Activated T-cell treated with anti-CD3 and anti-CD28 coated beads, Interleukin-2, amount 50 U/mL, for 24 hours (primary cell): ENCODE data around the gene NSMF.

Experiments used
- DNase-seq: peaks from one replicate; pipeline ENCODE4 v3.0.0-alpha.2; 2020
- H3K27ac Mint-ChIP-seq: 2 replicates; pipeline ENCODE4 v1.8.0; 2020; ENCODE audit warnings: mild to moderate bottlenecking, mixed read lengths
- H3K27me3 Mint-ChIP-seq: 2 replicates; pipeline ENCODE4 v1.8.0; 2020; ENCODE audit warnings: mixed read lengths
- H3K36me3 Mint-ChIP-seq: 2 replicates; pipeline ENCODE4 v1.8.0; 2020; ENCODE audit warnings: low read depth, mixed read lengths
- H3K4me1 Mint-ChIP-seq: 2 replicates; pipeline ENCODE4 v1.8.0; 2020; ENCODE audit warnings: low read depth, mixed read lengths
- H3K4me3 Mint-ChIP-seq: 2 replicates; pipeline ENCODE4 v1.8.0; 2020; ENCODE audit warnings: mild to moderate bottlenecking, moderate library complexity, mixed read lengths
- H3K9me3 Mint-ChIP-seq: 2 replicates; pipeline ENCODE4 v1.8.0; 2020; ENCODE audit warnings: mixed read lengths

Gene NSMF

DNA sequence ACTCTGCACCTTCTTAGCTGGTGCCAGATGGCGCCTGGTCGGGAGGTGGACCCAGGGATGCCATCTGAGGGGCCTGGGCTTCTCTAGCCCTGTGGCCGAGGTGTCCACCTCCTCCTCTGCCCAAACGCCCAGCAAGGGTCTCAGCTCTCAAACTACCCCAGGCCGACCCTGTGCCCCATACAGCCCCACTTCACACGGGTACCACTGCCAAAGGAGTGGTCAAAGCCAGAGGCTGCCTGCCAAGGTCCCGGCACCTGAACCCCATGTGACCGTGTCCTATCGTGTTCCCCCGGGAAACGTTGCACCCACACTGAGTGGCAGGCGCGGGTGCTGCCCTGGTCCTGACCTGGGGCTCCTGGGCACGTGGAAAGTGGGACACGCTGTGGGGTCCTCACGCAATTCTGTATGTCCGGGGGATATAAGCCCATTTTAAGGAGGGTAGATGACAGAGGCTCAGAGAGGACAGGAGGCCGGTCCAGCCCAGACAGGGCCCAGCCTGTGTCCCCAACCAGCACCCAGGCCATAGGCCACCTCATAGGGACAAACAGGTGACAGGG, 19.9 kb downstream of the NSMF start:
- H3K4me3 Mint-ChIP-seq: no peak overlapping the region
- H3K4me1 Mint-ChIP-seq: peaks cover 2% of the 10 kb centered on the region
- no peaks in the 10 kb centered on the region for H3K36me3 Mint-ChIP-seq
- no peaks in the 10 kb centered on the region for H3K9me3 Mint-ChIP-seq
- DNase-seq: no peak
- no peak overlapping the region for H3K27ac Mint-ChIP-seq
- H3K27me3 Mint-ChIP-seq: peaks cover 15% of the 10 kb centered on the region

DNA sequence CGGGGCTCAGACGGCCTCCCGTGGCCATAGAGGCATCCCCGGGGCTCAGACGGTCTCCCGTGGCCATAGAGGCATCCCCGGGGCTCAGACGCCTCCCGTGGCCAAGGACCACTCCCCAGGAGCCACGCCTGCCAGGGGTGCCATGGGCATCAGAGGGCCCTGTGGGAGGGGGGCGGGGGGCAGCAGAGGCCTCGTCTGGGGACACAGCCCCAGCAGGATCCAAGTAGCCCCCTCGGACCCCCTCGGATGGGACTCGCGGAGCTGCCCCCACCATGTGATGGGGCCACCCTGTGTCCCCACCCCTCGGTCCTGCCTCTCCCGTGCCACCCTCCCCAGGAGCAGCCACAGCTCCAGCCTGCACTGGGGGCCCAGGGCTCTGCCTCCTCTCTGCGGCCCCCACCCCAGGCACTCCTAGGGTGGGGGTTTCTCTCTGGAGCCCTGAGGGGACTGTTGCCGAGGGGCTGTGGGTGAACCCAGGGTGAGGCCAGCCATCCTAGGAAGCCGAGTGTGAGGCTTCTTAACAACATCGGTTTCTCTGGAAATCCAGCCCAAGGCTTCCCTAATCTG, 20.5 kb downstream of the NSMF start:
- DNase-seq: no peak
- H3K4me3 Mint-ChIP-seq: no peak overlapping the region
- no peak overlapping the region for H3K27ac Mint-ChIP-seq
- H3K27me3 Mint-ChIP-seq: peaks cover 13% of the 10 kb centered on the region
- no peaks in the 10 kb centered on the region for H3K36me3 Mint-ChIP-seq
- no peaks in the 10 kb centered on the region for H3K9me3 Mint-ChIP-seq
- H3K4me1 Mint-ChIP-seq: peaks cover 2% of the 10 kb centered on the region

DNA sequence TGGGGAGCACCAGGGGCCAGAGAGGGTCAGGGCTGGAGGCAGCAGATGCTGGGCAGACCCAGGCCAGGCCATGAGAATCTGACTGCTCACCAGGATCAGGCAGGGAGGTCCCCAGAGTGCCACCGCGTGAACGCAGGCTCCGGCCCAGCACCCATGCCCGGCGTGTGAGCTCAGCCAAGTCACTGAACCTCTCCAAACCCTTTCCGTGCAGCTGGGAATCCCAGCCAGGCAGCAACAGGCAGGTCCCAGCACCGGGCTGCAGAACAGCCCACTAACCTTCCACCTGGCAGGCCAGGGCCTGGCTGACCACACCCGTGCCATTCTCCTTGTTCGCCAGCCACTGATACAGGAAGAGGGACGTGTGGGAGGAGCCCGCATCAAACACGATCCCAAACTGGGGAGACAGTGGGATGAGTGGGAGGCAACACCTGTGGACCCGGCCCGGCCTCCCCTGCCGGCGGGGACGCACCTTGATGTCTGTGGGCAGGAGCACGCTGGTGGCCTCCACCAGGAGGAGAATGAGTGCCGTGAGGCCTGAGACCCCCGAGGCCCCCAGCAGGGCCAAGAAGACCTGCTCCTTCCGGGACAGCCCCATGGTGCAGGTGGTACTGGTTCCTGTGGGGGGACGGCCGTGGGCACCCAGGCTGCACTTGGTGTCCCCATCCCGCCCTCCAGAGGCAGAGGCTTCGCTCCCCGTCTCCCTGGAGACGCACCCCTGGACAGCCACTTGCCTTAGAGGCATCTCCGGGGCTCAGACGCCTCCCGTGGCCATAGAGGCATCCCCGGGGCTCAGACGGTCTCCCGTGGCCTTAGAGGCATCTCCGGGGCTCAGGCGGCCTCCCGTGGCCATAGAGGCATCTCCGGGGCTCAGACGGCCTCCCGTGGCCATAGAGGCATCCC, 21.2 kb downstream of the NSMF start:
- Mint-ChIP-seq H3K36me3 (no peaks in the 10 kb centered on the region), H3K4me3 (no peak overlapping the region), H3K27ac (no peak overlapping the region), H3K4me1 (peaks cover 2% of the 10 kb centered on the region), H3K27me3 (peaks cover 9% of the 10 kb centered on the region), H3K9me3 (no peaks in the 10 kb centered on the region)
- no peak for DNase-seq

DNA sequence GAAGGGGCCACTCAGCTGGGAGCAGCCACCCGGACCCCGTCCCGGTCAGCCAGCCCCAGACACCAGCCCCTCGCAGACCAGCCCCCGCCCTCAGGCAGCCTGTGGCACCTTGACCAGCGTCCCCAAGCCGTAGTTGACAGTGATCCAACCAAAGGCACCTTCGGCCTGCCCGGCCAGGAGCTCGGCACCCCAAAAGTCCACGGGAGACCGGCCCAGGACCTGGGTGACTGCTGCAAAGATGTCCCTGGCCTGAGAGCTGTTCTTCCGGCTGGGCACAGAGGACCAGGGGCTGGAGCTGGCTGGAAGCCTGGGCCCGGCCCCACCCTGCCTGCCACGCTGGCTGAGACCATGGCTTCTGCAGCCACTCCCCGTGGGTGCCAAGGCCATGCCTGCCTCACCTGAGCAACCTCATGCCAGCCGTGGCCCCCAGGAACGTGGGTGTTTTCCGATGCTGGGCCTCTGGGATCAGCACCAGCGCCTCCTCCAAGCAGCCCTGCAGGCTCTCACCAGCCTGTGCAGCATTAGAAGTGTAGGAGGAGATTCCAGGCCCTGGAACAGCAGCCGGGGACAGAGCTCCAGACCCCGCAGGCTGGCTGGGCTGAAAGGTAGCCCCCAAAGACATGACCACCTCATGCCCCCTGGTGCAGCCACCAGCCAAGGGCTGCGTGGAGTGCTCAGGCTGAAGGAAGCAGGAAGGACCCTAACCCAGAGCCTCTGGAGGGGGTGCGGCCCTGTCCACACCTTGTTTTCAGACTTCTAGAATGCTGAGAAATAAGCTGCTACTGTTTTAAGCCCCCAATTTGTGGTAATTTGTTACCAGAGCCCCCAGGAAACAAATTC, 22.2 kb downstream of the NSMF start:
- no peak overlapping the region for H3K4me3 Mint-ChIP-seq
- H3K4me1 Mint-ChIP-seq: peaks cover 2% of the 10 kb centered on the region
- no peaks in the 10 kb centered on the region for H3K9me3 Mint-ChIP-seq
- no peaks in the 10 kb centered on the region for H3K36me3 Mint-ChIP-seq
- DNase-seq: no peak
- peaks cover 2% of the 10 kb centered on the region for H3K27me3 Mint-ChIP-seq
- no peak overlapping the region for H3K27ac Mint-ChIP-seq

DNA sequence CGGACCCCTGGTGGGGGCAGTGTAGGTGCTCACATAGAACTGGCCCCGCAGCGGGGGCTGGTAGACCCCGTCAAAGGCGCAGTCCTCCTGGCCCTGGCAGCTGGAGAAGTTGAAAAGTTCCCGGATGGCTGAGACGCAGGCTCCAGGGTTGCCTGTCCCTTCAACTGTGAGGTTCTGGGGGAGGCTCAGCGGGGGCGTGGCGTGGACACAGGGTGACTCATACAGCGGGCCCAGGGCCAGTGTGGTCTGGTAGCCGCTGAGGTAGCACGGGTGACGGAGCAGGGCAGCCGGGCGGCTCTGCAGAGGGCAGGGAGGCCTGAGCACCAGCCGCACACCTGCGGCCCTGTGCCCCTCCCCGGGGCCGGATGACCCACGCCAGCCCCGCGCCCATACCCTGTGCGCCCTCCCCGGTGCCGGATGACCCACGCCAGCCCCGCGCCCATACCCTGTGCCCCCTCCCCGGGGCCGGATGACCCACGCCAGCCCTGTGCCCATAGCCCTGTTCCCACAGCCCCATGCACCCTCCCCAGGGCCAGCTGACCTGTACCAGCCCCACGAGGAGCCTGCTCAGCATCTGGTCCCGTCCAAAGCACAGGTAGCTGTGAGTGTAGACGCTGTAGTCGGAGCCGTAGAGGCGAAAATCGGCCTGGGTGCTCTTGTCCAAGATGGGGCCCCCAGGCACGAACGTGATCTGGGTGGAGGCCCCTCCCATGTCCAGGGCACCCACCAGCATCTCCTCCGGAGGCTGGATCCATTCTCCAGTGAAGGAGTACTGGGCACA, 23.0 kb downstream of the NSMF start:
- H3K36me3 Mint-ChIP-seq: no peaks in the 10 kb centered on the region
- no peak for DNase-seq

DNA sequence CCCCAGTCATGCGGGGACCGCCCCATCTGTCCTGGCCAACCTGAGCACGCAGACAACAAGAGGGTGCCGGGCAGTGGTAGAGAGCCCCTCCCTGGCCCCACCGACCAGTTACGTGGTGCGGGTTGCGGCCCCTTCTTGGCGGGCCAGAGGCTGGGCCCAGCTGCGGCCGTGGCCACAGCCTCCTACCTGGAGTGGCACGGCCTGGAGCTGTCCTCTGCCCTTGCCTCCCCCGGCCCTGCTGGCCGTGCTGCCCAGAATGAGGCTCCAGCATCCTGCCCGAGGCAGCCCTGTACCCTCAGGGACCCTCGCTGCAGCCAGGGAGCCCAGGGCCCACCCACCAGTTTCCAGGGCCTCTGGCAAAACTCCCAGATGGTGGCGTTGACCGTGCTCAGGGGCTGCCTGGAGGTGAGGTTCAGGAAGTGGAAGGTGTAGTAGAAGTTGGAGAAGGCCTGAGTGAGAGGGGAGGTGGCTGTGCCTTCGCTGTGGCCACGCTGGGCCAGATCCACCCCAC, 23.7 kb downstream of the NSMF start:
- DNase-seq: no peak
- Mint-ChIP-seq H3K27me3 (no peaks in the 10 kb centered on the region), H3K36me3 (no peaks in the 10 kb centered on the region), H3K4me3 (no peak overlapping the region), H3K27ac (no peak overlapping the region), H3K4me1 (no peaks in the 10 kb centered on the region), H3K9me3 (no peaks in the 10 kb centered on the region)

More for the DNA sequence above, 23.0 kb downstream of the NSMF start:
- no peaks in the 10 kb centered on the region for H3K4me1 Mint-ChIP-seq
- no peaks in the 10 kb centered on the region for H3K9me3 Mint-ChIP-seq
- H3K27me3 Mint-ChIP-seq: no peaks in the 10 kb centered on the region
- no peak overlapping the region for H3K4me3 Mint-ChIP-seq
- H3K27ac Mint-ChIP-seq: no peak overlapping the region

DNA sequence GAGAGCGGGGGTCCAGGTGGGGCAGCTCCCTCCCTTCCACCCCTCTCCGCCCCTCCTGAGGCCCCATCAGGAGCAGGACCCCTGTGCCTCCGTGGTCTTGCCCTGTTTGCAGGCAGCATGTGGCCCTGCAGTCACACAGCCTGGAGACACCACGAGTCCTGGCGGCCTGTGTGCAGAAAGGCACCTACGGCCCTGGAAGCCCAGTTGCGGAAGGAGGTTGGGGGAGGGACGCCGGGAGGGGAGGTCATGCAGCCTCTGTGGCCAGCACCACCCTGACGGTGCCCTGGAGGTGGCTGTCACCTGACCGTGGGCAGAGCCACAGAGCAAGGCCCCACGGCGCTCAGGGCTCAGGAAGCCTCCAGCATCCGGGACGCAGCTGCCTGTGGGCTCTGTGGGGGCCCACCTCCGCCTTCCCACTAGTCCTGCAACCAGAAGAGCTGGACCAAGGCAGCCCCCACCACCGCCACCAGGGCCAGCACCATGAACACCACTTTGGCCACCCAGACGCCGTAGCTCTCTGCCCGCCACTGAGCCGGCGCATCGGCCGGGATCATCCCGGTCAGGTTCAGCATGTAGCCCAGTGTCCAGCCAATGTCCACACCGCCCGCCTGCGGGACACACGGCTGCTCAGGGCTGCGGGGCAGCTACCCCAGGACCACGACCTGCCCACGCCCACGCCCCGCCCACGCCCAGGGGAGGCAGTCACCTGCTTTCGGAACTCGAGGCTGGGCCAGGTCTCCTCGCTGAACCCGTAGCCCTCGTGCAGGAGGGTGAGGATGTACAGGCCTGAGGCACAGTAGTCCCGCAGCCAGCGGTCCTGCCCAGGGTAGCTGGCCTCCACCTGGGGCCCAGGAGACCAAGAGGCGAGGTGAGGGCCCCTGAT, 24.4 kb downstream of the NSMF start:
- Mint-ChIP-seq H3K27ac (no peak overlapping the region), H3K4me3 (no peak overlapping the region), H3K27me3 (no peaks in the 10 kb centered on the region), H3K36me3 (no peaks in the 10 kb centered on the region), H3K4me1 (no peaks in the 10 kb centered on the region), H3K9me3 (no peaks in the 10 kb centered on the region)
- DNase-seq: no peak

DNA sequence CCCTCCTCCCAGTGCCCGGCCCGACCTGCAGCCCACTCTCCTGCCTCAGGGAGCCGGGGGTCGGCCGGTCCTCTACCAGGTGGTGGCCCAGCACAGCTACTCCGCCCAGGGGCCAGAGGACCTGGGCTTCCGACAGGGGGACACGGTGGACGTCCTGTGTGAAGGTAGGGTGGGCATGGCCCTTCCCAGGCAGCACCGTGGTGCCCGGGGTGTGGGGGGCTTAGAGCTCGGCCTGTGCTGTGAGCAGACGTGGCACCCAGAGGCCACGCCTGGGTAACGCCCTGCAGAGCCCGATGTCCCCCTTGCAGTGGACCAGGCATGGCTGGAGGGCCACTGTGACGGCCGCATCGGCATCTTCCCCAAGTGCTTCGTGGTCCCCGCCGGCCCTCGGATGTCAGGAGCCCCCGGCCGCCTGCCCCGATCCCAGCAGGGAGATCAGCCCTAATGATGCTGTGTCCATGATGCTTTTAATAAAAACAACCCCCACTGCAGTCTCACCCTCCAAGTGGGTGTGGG, 25.2 kb downstream of the NSMF start:
- Mint-ChIP-seq H3K4me3 (no peak overlapping the region), H3K9me3 (no peaks in the 10 kb centered on the region)
- no peak for DNase-seq

DNA sequence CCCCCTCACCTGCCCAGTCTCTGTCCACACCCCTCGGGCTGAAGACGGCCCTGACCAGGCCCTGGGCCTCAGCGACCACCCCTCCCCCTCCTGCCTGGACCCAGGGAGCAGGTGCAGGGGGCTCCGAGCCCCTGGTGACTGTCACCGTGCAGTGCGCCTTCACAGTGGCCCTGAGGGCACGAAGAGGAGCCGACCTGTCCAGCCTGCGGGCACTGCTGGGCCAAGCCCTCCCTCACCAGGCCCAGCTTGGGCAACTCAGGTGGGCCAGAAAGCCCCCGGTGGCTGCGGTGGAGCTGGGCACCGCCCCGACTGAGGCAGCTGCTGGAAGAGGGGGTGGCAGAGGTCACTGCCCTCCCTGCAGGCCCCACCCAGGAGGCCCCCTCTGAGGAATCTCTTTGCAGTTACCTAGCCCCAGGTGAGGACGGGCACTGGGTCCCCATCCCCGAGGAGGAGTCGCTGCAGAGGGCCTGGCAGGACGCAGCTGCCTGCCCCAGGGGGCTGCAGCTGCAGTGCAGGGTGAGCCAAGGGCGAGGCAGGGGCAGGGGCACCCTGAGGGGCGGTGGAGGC, 25.7 kb downstream of the NSMF start:
- no peak overlapping the region for H3K27ac Mint-ChIP-seq
- no peaks in the 10 kb centered on the region for H3K36me3 Mint-ChIP-seq
- DNase-seq: no peak
- H3K4me3 Mint-ChIP-seq: no peak overlapping the region
- H3K9me3 Mint-ChIP-seq: no peaks in the 10 kb centered on the region
- H3K4me1 Mint-ChIP-seq: no peaks in the 10 kb centered on the region
- no peaks in the 10 kb centered on the region for H3K27me3 Mint-ChIP-seq

More for the DNA sequence above, 25.2 kb downstream of the NSMF start:
- Mint-ChIP-seq H3K36me3 (no peaks in the 10 kb centered on the region), H3K27me3 (no peaks in the 10 kb centered on the region), H3K4me1 (no peaks in the 10 kb centered on the region), H3K27ac (no peak overlapping the region)

DNA sequence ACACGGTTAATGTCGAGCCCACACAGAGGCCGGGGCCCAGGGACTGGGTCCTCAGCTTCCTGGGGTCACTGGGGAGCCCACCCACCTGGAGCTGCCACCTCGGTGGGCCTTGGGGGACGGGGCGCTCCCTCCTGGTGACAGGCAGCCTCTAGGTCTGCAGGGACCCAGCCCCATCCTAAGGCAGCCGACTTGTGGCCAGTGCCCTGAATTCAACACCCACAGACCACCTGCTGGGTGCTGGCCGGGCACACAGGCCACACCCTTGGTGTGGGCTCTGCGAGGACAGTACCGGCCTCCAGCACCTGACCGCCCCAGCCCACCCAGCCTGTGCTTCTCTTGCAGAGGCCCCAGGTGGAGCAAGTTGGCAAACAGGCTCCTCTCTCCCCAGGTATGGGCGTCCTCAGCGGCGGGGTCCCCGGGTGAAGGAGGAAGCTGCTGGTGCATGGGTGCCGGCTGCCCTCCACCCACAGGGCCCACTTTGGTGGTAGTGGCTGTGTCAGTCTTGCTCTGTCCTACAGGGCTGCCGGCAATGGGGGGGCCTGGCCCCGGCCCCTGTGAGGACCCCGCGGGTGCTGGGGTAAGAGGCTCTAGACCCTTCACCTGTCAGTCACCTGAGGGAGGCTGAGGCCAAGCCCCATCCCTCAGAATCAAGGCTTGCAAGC, 26.3 kb downstream of the NSMF start:
- no peak for DNase-seq
- H3K27me3 Mint-ChIP-seq: no peaks in the 10 kb centered on the region
- H3K4me3 Mint-ChIP-seq: no peak overlapping the region
- no peaks in the 10 kb centered on the region for H3K36me3 Mint-ChIP-seq
- H3K27ac Mint-ChIP-seq: no peak overlapping the region
- H3K4me1 Mint-ChIP-seq: no peaks in the 10 kb centered on the region
- no peaks in the 10 kb centered on the region for H3K9me3 Mint-ChIP-seq

DNA sequence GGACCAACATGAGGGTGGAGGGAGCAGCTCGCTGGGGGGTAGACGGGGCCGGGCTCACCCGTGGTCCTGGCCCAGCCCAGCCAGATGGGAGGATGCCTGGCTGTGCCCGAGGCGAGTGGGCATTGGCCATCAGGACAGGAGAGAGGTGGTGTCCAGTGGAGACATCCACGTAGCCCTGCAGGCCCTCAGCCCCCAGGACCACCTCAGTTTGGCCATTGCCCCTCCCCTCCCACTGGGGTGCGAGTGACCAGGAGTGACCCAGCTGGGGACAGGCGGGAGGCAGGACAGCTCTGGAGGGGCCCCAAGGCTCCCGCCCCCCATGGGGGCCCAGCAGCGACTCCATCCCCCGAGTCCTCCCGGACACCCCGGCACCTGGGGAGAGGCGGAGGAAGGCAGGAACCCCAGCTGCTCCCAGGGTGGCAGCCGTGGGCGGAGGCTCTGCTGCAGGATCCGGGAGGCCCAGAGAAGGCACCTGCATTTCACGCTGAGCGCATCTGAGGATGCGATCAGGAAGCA, 27.7 kb downstream of the NSMF start:
- Mint-ChIP-seq H3K4me3 (no peak overlapping the region), H3K27me3 (no peaks in the 10 kb centered on the region), H3K4me1 (no peaks in the 10 kb centered on the region), H3K27ac (no peak overlapping the region), H3K9me3 (no peaks in the 10 kb centered on the region), H3K36me3 (no peaks in the 10 kb centered on the region)
- no peak for DNase-seq

DNA sequence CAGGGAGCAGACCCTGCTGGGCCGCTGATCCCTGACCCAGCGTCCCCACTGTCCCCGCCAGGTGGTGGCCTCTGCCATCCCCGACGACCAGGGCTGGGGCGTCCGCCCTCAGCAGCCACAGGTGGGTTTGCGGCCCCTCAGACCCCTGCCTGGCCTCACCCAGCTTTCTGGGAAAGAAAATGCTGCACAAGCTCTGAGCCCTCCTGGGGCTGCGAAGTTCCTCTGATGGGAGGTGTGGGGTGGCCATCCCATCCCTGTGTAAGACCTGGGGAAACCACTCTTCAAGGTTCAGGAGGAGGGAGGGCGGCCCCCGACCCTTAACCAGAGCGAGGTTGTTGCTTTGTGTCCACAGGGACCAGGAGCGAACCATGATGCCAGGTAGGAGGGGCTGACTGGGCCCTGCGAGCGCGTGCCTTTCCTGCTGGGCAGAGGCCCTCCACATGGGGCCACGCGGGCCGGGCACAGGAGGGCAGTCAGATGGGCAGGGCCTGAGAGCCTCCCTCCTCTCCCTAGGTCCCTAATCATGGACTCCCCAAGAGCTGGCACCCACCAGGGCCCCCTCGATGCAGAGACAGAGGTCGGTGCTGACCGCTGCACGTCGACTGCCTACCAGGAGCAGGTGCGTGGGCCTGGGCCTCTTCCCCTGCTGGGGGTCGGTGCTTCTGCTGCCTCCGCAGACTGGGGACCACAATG, 28.3 kb downstream of the NSMF start:
- Mint-ChIP-seq H3K36me3 (no peaks in the 10 kb centered on the region), H3K9me3 (no peaks in the 10 kb centered on the region), H3K4me3 (no peak overlapping the region), H3K4me1 (no peaks in the 10 kb centered on the region), H3K27me3 (no peaks in the 10 kb centered on the region), H3K27ac (no peak overlapping the region)
- DNase-seq: no peak
